NCI-H2107 treated with DMSO at 0.1 percent for 48 hours (cell line): ENCODE results near the gene MDK.
"Not testable (repeated sequence)": the region's sequence is repeated elsewhere in the genome, so short reads cannot be mapped to it uniquely, and the experiment has no call there.

Experiments used
- DNase-seq: peaks from one replicate; lab custom pipeline; 2025; ENCODE audit not compliant: unreplicated experiment; lab: John Stamatoyannopoulos, UW

Gene MDK

GRCh38 chr11:46367244-46367915, 14.1 kb upstream of the MDK start:
- DNase-seq = no peak

GRCh38 chr11:46367916-46368267, 13.6 kb upstream of the MDK start:
- DNase-seq = no peak

GRCh38 chr11:46369458-46370152, 11.9 kb upstream of the MDK start:
- DNase-seq = peak; percentile 37

- DNase-seq = no peak
Observed at GRCh38 chr11:46370253-46370652, 11.2 kb upstream of the MDK start.

GRCh38 chr11:46371262-46371661, 10.2 kb upstream of the MDK start:
- DNase-seq = not testable (repeated sequence)

GRCh38 chr11:46372086-46372485, 9.4 kb upstream of the MDK start:
- DNase-seq = no peak

- not testable (repeated sequence) for DNase-seq
Observed at GRCh38 chr11:46372501-46372900, 9.0 kb upstream of the MDK start.

- no peak for DNase-seq
Observed at GRCh38 chr11:46373787-46374740, 7.4 kb upstream of the MDK start.

- no peak for DNase-seq
Observed at GRCh38 chr11:46374815-46375214, 6.7 kb upstream of the MDK start.

GRCh38 chr11:46375392-46376101, 5.9 kb upstream of the MDK start:
- DNase-seq = no peak

GRCh38 chr11:46376258-46377050, 5.0 kb upstream of the MDK start:
- no peak for DNase-seq

GRCh38 chr11:46377290-46377689, 4.2 kb upstream of the MDK start:
- no peak for DNase-seq

GRCh38 chr11:46377831-46378230, 3.6 kb upstream of the MDK start:
- no peak for DNase-seq

- DNase-seq = no peak
Observed at GRCh38 chr11:46378296-46378695, 3.2 kb upstream of the MDK start.

- no peak for DNase-seq
Observed at GRCh38 chr11:46378811-46379481, 2.5 kb upstream of the MDK start.

- not testable (repeated sequence) for DNase-seq
Observed at GRCh38 chr11:46379482-46380293, 1.8 kb upstream of the MDK start.

- DNase-seq = no peak
Observed at GRCh38 chr11:46380340-46381047, 975 bp upstream of the MDK start.
